KMS-11 (cell line): Measurements from ENCODE around the gene SART3.
A peak's percentile ranks its signal among the peaks of the same experiment; 100 is the strongest.

Experiments used
- H2AFZ ChIP-seq: fragments of 200-600 bp; sonication (generic); 2 replicates; pipeline ENCODE4 v1.6.1; 2016; ENCODE audit warnings: antibody characterized with exemption, mixed run types, low read depth
- H3K27ac ChIP-seq: fragments of 200-600 bp; sonication (generic); 2 replicates; pipeline ENCODE4 v1.6.1; 2016; ENCODE audit warnings: mild to moderate bottlenecking, mixed run types
- H3K27me3 ChIP-seq: fragments of 200-600 bp; sonication (generic); 2 replicates; pipeline ENCODE4 v1.6.1; 2017; ENCODE audit warnings: mild to moderate bottlenecking, low read depth, mixed run types, moderate library complexity; ENCODE audit not compliant: insufficient read depth
- H3K36me3 ChIP-seq: fragments of 200-600 bp; sonication (generic); 2 replicates; pipeline ENCODE4 v1.6.1; 2017; ENCODE audit warnings: mild to moderate bottlenecking, mixed run types; ENCODE audit not compliant: insufficient read depth
- H3K4me1 ChIP-seq: fragments of 200-600 bp; sonication (generic); 2 replicates; pipeline ENCODE4 v1.6.1; 2016; ENCODE audit warnings: mild to moderate bottlenecking, low read depth, mixed run types; ENCODE audit not compliant: poor library complexity, severe bottlenecking
- H3K4me2 ChIP-seq: fragments of 200-600 bp; sonication (generic); 2 replicates; pipeline ENCODE4 v1.7.0; 2016; ENCODE audit warnings: mild to moderate bottlenecking, mixed run types
- H3K4me3 ChIP-seq: fragments of 200-600 bp; sonication (generic); IDR thresholded peaks from 2 replicates; pipeline ENCODE4 v1.6.1; 2017; ENCODE audit warnings: low read depth, low read length, mixed read lengths; ENCODE audit not compliant: insufficient read depth
- H3K79me2 ChIP-seq: fragments of 200-600 bp; sonication (generic); 2 replicates; pipeline ENCODE4 v1.6.1; 2016; ENCODE audit warnings: low read depth, mixed run types; ENCODE audit not compliant: insufficient read depth
- H3K9ac ChIP-seq: fragments of 200-600 bp; sonication (generic); 2 replicates; pipeline ENCODE4 v1.6.1; 2016; ENCODE audit warnings: mild to moderate bottlenecking, mixed run types
- H4K20me1 ChIP-seq: fragments of 200-600 bp; sonication (generic); 2 replicates; pipeline ENCODE4 v1.6.1; 2016; ENCODE audit warnings: mild to moderate bottlenecking, mixed run types; ENCODE audit not compliant: insufficient read depth
- CTCF ChIP-seq: fragments of 200-600 bp; sonication (generic); conservative IDR thresholded peaks from 2 replicates; pipeline ENCODE4 v1.6.1; 2017; ENCODE audit warnings: low read depth, mild to moderate bottlenecking, antibody characterized with exemption, low read length, moderate library complexity, mixed read lengths

The SART3 gene

GRCh38 chr12:108562348-108563135 is 1.6 kb upstream of the SART3 start, which contains the start of gene ISCU:
Gene ISCU, plus strand, starts transcription at chr12:108562596. Its CDS starts 27 bp downstream, at chr12:108562623.
- no peak within 1 kb of the TSS for H3K4me3 ChIP-seq
- peaks cover 53% of the 10 kb centered on the region for H3K4me1 ChIP-seq
- no peaks in the 10 kb centered on the region for H4K20me1 ChIP-seq
- peak within 1 kb of the TSS; percentile 56 for H2AFZ ChIP-seq
- peak within 1 kb of the TSS; percentile 88 for H3K9ac ChIP-seq
- peaks cover 48% of the 10 kb centered on the region for H3K79me2 ChIP-seq
- H3K36me3 ChIP-seq = no peaks in the 10 kb centered on the region
- peak within 1 kb of the TSS; percentile 94 for H3K27ac ChIP-seq
- no peaks in the 10 kb centered on the region for H3K27me3 ChIP-seq
- peak within 1 kb of the TSS; percentile 99 for H3K4me2 ChIP-seq
- TF ChIP-seq CTCF = no peak

GRCh38 chr12:108561852-108562347 is 927 bp upstream of the SART3 start:
- H2AFZ ChIP-seq = peak overlapping the region; percentile 56
- no peaks in the 10 kb centered on the region for H3K36me3 ChIP-seq
- peaks cover 50% of the 10 kb centered on the region for H3K79me2 ChIP-seq
- peak overlapping the region; percentile 96 for H3K4me2 ChIP-seq
- H3K27me3 ChIP-seq = no peaks in the 10 kb centered on the region
- no peak overlapping the region for H3K4me3 ChIP-seq
- no peaks in the 10 kb centered on the region for H4K20me1 ChIP-seq
- H3K9ac ChIP-seq = peak overlapping the region; percentile 88
- H3K27ac ChIP-seq = peak overlapping the region; percentile 88
- TF ChIP-seq CTCF = no peak
- peaks cover 47% of the 10 kb centered on the region for H3K4me1 ChIP-seq

- Histone ChIP-seq H3K79me2 (peaks cover 64% of the 10 kb centered on the region), H2AFZ (no peak overlapping the region), H3K36me3 (no peaks in the 10 kb centered on the region), H3K27me3 (no peaks in the 10 kb centered on the region), H3K27ac (peak overlapping the region; percentile 88), H4K20me1 (no peaks in the 10 kb centered on the region), H3K4me2 (peak overlapping the region; percentile 96), H3K9ac (peak overlapping the region; percentile 88; the same call in 1 of the 2 replicates), H3K4me1 (peaks cover 31% of the 10 kb centered on the region), H3K4me3 (no peak overlapping the region)
- TF ChIP-seq CTCF = no peak
These were observed 652 bp downstream of the SART3 start for GRCh38 chr12:108560321-108560721.

GRCh38 chr12:108559748-108560147 is 1.2 kb downstream of the SART3 start:
- Histone ChIP-seq H3K79me2 (peaks cover 70% of the 10 kb centered on the region), H3K4me1 (peaks cover 25% of the 10 kb centered on the region), H3K27ac (peak overlapping the region; percentile 88; the same call in 1 of the 2 replicates), H4K20me1 (no peaks in the 10 kb centered on the region), H3K4me2 (peak overlapping the region; percentile 96), H3K27me3 (no peaks in the 10 kb centered on the region), H3K36me3 (no peaks in the 10 kb centered on the region), H3K9ac (peak overlapping the region; percentile 88; the same call in 1 of the 2 replicates), H2AFZ (no peak overlapping the region), H3K4me3 (no peak overlapping the region)
- no peak for TF ChIP-seq CTCF
